ENCODE data around the gene UGDH. TPM values are rescaled to one million over a fixed set of nuclear protein-coding genes. Genes with fewer than 3 reads are reported as not detected.

UGDH gene
- total RNA-seq, 1 experiment from 2014 or later = 104 TPM

DNA sequence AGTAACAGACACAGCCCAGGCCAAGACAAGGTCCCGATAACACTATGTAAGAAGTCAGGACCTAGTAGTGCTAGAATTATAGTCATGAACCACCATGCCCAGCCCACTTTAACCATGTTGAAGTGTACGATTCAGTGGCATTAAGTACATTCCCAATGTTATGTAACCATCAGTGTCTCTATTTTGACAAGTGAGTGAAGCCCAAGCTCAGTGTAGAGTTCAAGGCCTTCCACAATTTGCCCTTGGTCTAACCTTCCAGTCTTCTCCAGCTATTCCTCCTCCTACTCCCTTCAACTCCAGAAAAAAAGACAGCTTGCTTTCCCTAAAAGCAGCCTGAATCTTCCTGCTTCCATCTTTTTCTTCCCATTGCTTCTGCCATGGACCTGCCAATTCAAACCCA is 36.9 kb downstream of the UGDH start:
- Histone ChIP-seq H4K91ac (ENCODE audit: insufficient read length, low read depth, low read length) (no peak overlapping the region), H3K23me2 (ENCODE audit: insufficient read length, low read depth, low read length, poor library complexity, severe bottlenecking) (no peaks in the 10 kb centered on the region), H2BK120ac (ENCODE audit: low read depth, low read length, poor library complexity, severe bottlenecking) (no peak overlapping the region), H3K79me1 (ENCODE audit: insufficient read depth, low read depth, low read length, poor library complexity, severe bottlenecking) (no peaks in the 10 kb centered on the region), H3K9me3 (ENCODE audit: control insufficient read depth, low read depth, low read length) (no peaks in the 10 kb centered on the region), H3K56ac (ENCODE audit: insufficient read length, low read depth, low read length) (no peak overlapping the region), H2AK5ac (ENCODE audit: insufficient read length, low read length) (no peak overlapping the region), H3K4me2 (ENCODE audit: insufficient read depth, insufficient read length, low read length) (no peak overlapping the region), H3K9ac (ENCODE audit: extremely low read depth, insufficient read length, low read length) (no peak overlapping the region), H3K4ac (ENCODE audit: low read depth, low read length) (no peak overlapping the region), H2BK20ac (ENCODE audit: low read depth, low read length, poor library complexity, severe bottlenecking) (no peak overlapping the region), H3K79me2 (ENCODE audit: insufficient read depth, low read length) (no peaks in the 10 kb centered on the region), H3K18ac (ENCODE audit: insufficient read length, low read depth, low read length) (no peak overlapping the region), H3K27me3 (ENCODE audit: insufficient read depth, low read length) (no peaks in the 10 kb centered on the region), H3T11ph (ENCODE audit: low read length) (no peak overlapping the region), H2BK12ac (ENCODE audit: insufficient read length, low read depth, low read length) (no peak overlapping the region), H4K5ac (ENCODE audit: insufficient read length, low read depth, low read length) (no peak overlapping the region), H2AFZ (ENCODE audit: low read length) (no peak overlapping the region), H2BK15ac (ENCODE audit: low read depth, low read length) (no peak overlapping the region), H4K20me1 (ENCODE audit: control insufficient read depth, insufficient read depth, insufficient read length) (no peaks in the 10 kb centered on the region), H2BK5ac (ENCODE audit: insufficient read length, low read length) (no peak overlapping the region), H3K14ac (ENCODE audit: insufficient read depth, low read length) (no peak overlapping the region), H3K27ac (ENCODE audit: insufficient read length, low read depth, low read length) (no peak overlapping the region), H4K8ac (replicated peaks; ENCODE audit: insufficient read length, low read depth, low read length) (no peak overlapping the region), H3K23ac (ENCODE audit: insufficient read length, low read depth, low read length) (no peak overlapping the region), H3K4me1 (ENCODE audit: insufficient read depth, low read length) (no peaks in the 10 kb centered on the region)
- no peaks in the 10 kb centered on the region for H3K36me3 Mint-ChIP-seq (ENCODE audit: insufficient read depth in 1 of 3, low read depth in 3 of 3)
- H3K4me1 Mint-ChIP-seq = no peaks in the 10 kb centered on the region
- H3K27me3 Mint-ChIP-seq (ENCODE audit: low read depth) = no peaks in the 10 kb centered on the region
- no peak for TF ChIP-seq CTCF (conservative IDR thresholded peaks at IDR 0.05)
- no peaks in the 10 kb centered on the region for H3K9me3 Mint-ChIP-seq
- no peak overlapping the region for H3K4me3 Mint-ChIP-seq
- DNase-seq = no peak
- WGBS (ENCODE audit: extremely low coverage, insufficient read length, low lambda C conversion rate) = no CpG with 5 or more reads among the region's 2 CpGs
- no peak overlapping the region for H3K27ac Mint-ChIP-seq
